Measurements from ENCODE around the gene RNF111. TPM values are rescaled to one million over a fixed set of nuclear protein-coding genes. Genes with fewer than 3 reads are reported as not detected.
"Not testable (repeated sequence)": the region's sequence is repeated elsewhere in the genome, so short reads cannot be mapped to it uniquely, and the experiment has no call there.

RNF111 gene
- total RNA-seq, 1 donor from 2014 or later, result 33.0 TPM

GRCh38 chr15:59125683-59126082 lies 138.2 kb downstream of the RNF111 start:
- DNase-seq (ENCODE audit: low spot score in 2 of 2); FAIRE-seq: not testable (repeated sequence)

DNA sequence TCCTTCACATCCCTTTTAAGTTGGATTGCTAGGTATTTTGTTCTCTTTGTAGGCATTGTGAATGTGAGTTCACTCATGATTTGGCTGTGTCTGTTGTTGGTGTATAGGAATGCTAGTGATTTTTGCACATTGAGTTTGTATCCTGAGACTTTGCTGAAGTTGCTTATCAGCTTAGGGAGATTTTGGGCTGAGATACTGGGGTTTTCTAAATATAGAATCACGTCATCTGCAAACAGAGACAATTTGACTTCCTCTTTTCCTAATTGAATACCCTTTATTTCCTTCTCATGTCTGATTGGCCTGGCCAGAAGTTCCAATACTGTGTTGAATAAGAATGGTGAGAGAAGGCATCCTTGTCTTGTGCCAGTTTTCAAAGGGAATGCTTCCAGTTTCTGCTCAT lies 139.8 kb downstream of the RNF111 start:
- not testable (repeated sequence) for DNase-seq (ENCODE audit: low spot score in 2 of 2); FAIRE-seq

DNA sequence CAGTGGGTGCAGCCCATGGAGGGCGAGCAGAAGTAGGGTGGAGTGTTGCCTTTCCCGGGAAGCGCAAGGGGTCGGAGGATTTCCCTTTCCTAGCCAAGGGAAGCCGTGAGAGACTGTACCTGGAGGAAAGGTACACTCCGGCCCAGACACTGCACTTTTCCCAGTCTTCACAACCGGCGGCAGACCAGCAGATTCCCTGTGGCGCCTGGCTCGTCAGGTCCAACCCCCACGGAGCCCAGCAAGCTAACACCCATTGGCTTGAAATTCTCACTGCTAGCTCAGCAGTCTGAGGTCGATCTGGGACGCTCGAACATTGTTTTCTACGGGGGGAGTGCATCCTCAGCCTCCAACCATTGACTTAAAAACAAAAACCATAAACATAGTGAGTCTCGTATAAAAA lies 144.0 kb downstream of the RNF111 start:
- no peak for FAIRE-seq
- DNase-seq (ENCODE audit: low spot score in 2 of 2), result no peak

GRCh38 chr15:59131969-59132562 lies 144.6 kb downstream of the RNF111 start:
- FAIRE-seq (no peak), DNase-seq (ENCODE audit: low spot score in 2 of 2) (no peak)

DNA sequence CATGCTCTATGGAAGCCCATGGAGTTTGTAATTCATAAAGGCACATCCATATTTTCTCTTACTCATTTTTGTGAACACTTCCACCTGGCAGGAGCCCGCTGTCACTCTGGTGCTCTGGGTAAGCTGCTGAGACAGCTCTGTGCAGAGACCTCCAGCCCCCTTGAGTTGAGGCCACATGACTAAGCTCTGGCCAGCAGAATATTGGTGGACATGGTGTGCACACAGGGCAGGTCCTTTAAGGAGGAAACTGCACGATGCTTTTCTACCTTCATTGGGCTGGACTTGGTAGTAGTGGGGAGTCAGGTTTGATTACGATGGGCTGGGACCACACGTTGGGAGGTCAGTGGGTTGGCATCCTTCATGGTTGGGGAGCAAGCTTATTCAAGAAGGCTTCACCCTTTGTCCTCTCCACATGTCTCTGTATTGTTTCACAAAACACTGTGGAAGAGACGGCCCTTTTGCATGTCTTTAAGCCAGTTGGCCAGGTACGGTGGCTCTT lies 146.5 kb downstream of the RNF111 start:
- DNase-seq (ENCODE audit: low spot score in 2 of 2) (no peak), FAIRE-seq (no peak)

- DNase-seq (ENCODE audit: low spot score in 2 of 2) (no peak), FAIRE-seq (no peak)
These were observed 150.1 kb downstream of the RNF111 start for GRCh38 chr15:59137566-59137965.

- FAIRE-seq, result no peak
- DNase-seq (ENCODE audit: low spot score in 2 of 2), result no peak
These were observed 150.8 kb downstream of the RNF111 start for GRCh38 chr15:59138243-59138642.

DNA sequence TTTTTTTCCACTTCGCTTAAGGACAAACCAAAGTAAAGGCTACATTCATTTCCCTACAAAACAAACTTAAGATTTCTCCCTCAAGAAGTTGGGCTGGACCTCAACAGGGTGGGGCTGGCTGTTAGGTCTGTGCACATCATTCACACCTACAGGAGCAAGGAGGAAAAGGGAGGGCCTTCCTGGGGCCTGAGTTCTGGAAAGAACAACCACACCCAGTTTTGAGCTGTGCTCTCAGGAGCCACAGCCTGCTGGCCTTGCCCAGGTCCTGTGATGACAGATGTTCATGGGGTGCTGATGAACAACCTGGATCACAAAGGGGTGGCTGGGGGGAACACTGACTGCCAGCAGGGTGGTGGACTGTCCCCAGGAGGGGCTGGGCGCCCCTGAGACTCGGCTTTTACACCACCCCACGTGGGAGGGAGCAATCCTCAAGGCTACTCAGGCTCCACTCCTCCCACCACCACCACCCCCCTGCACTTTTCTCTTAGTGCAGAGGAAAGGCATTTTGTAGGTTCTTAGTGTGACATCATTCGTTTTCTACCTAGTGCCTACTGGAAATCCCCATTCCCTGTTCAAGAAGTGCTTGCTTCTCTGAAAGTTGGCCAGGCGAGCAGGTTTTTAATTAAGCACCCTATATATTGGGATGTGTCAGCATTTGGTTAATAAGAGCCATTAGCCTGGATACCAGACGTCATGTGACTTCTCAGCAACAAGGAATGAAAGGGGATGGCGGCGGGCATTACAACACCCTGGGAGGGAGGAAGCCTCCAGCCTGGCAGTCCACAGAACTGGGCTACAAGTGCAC lies 153.2 kb downstream of the RNF111 start:
- FAIRE-seq, result no peak

GRCh38 chr15:59143281-59143680 lies 155.8 kb downstream of the RNF111 start:
- DNase-seq (ENCODE audit: low spot score in 2 of 2), result no peak
- FAIRE-seq, result no peak

More for the DNA sequence above, 153.2 kb downstream of the RNF111 start:
- DNase-seq (ENCODE audit: low spot score in 2 of 2), result no peak

DNA sequence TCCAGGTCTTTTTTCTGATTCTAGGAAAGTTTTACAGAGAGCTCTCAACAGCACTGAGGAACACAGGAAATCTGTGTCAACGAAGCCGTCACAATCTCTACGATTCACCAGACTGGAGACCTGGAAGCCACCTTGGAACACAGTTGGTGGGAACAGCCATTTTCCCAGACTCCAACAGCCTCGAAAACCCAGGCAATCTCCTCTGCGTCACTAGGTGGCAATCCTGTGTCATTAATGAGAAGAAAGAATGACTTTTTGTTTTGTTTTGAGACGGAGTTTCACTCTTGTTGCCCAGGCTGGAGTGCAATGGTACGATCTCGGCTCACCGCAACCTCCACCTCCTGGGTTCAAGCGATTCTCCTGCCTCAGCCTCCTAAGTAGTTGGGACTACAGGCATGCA lies 157.1 kb downstream of the RNF111 start:
- FAIRE-seq; DNase-seq (ENCODE audit: low spot score in 2 of 2): not testable (repeated sequence)

Other genes starting within 250 kb of the RNF111 start
- gene ADAM10, start 238.0 kb upstream of the RNF111 start, total RNA-seq, result 84.4 TPM
- 31.8 TPM for gene MINDY2, start 216.4 kb upstream of the RNF111 start, total RNA-seq
- 78.3 TPM for gene SLTM, start 54.0 kb upstream of the RNF111 start, total RNA-seq
- gene CCNB2, start 117.5 kb downstream of the RNF111 start, total RNA-seq, result 4.9 TPM
- gene LDHAL6B, start 219.2 kb downstream of the RNF111 start, total RNA-seq, result not detected